ENCODE results near the gene NUP188.
A peak's percentile ranks its signal among the peaks of the same experiment; 100 is the strongest.

NUP188 gene

GRCh38 chr9:128901822-128902221, 45.7 kb upstream of the NUP188 start:
- ChIA-PET POLR2A (no interaction called here), CTCF (interaction anchor here (0.7 to 1.5 kb wide), 2 partner anchors 22 to 26 kb away, joined by 3 to 8 read pairs; no protein-coding TSS in a partner anchor)
- no peak for TF ChIP-seq CTCF (IDR thresholded peaks at IDR 0.05; ENCODE audit: control extremely low read depth, extremely low read depth, low read depth, missing control alignments)
- no peak for DNase-seq (ENCODE audit: extremely low spot score)

GRCh38 chr9:128902351-128903078, 45.0 kb upstream of the NUP188 start:
- TF ChIP-seq CTCF (IDR thresholded peaks at IDR 0.05; ENCODE audit: control extremely low read depth, extremely low read depth, low read depth, missing control alignments), result no peak
- ChIA-PET POLR2A (no interaction called here), CTCF (interaction anchor here (0.7 to 1.5 kb wide), 2 partner anchors 22 to 25 kb away, joined by 3 to 8 read pairs; no protein-coding TSS in a partner anchor)
- peak; percentile 85 for DNase-seq (ENCODE audit: extremely low spot score)

- CTCF ChIA-PET, result interaction anchor here (1.5 kb wide), 1 partner anchor 25 kb away, joined by 8 read pairs; no protein-coding TSS in a partner anchor
- TF ChIP-seq CTCF (IDR thresholded peaks at IDR 0.05; ENCODE audit: control extremely low read depth, extremely low read depth, low read depth, missing control alignments), result no peak
- POLR2A ChIA-PET, result no interaction called here
- no peak for DNase-seq (ENCODE audit: extremely low spot score)
These were observed 44.4 kb upstream of the NUP188 start for GRCh38 chr9:128903079-128903461.

GRCh38 chr9:128903871-128904620, 43.5 kb upstream of the NUP188 start:
- no peak for DNase-seq (ENCODE audit: extremely low spot score)
- CTCF ChIA-PET, result no interaction called here
- POLR2A ChIA-PET, result no interaction called here
- no peak for TF ChIP-seq CTCF (IDR thresholded peaks at IDR 0.05; ENCODE audit: control extremely low read depth, extremely low read depth, low read depth, missing control alignments)

GRCh38 chr9:128905964-128906363, 41.5 kb upstream of the NUP188 start:
- no peak for DNase-seq (ENCODE audit: extremely low spot score)
- TF ChIP-seq CTCF (IDR thresholded peaks at IDR 0.05; ENCODE audit: control extremely low read depth, extremely low read depth, low read depth, missing control alignments), result no peak
- CTCF ChIA-PET, result interaction anchor here (0.9 kb wide), 1 partner anchor 22 kb away, joined by 3 read pairs; no protein-coding TSS in a partner anchor
- POLR2A ChIA-PET, result interaction anchor here (0.6 kb wide), 1 partner anchor 131 kb away, joined by 3 read pairs; the partner anchor contains the start of gene MIGA2

GRCh38 chr9:128906741-128907140, 40.8 kb upstream of the NUP188 start:
- ChIA-PET POLR2A (interaction anchor here (0.6 kb wide), 1 partner anchor 130 kb away, joined by 3 read pairs; the partner anchor contains the start of gene MIGA2), CTCF (interaction anchor here (0.9 to 1.1 kb wide), 2 partner anchors 21 to 89 kb away, joined by 3 read pairs; no protein-coding TSS in a partner anchor)
- no peak for DNase-seq (ENCODE audit: extremely low spot score)
- no peak for TF ChIP-seq CTCF (IDR thresholded peaks at IDR 0.05; ENCODE audit: control extremely low read depth, extremely low read depth, low read depth, missing control alignments)

All from GM10248 (cell line).